HTR-8/SVneo (cell line): ENCODE results near the gene FAT1.

Experiments used
- DNase-seq: peaks from one replicate; pipeline ENCODE4 v3.0.0; 2011; ENCODE audit warnings: low spot score, mixed read lengths; ENCODE audit not compliant: insufficient read length
- FAIRE-seq: peaks from 2 replicates; lab custom pipeline; 2011; peaks lifted over from hg19 to GRCh38; lab: Jason Lieb, UNC

The FAT1 gene

GRCh38 chr4:186592966-186593586 is 130.6 kb downstream of the FAT1 start:
- DNase-seq (no peak), FAIRE-seq (no peak)

GRCh38 chr4:186592445-186592844 is 131.2 kb downstream of the FAT1 start:
- FAIRE-seq (no peak), DNase-seq (no peak)

- FAIRE-seq, result no peak
These were observed 132.0 kb downstream of the FAT1 start for GRCh38 chr4:186591651-186592050.

GRCh38 chr4:186588503-186588902 is 135.2 kb downstream of the FAT1 start:
- DNase-seq (no peak), FAIRE-seq (no peak)

More at GRCh38 chr4:186591651-186592050, 132.0 kb downstream of the FAT1 start:
- no peak for DNase-seq

GRCh38 chr4:186587416-186588018 is 136.1 kb downstream of the FAT1 start:
- DNase-seq (peak; percentile 61), FAIRE-seq (peak; percentile 74)

- DNase-seq (no peak), FAIRE-seq (no peak)
These were observed 137.5 kb downstream of the FAT1 start for GRCh38 chr4:186586205-186586604.

- DNase-seq (no peak), FAIRE-seq (no peak)
These were observed 138.7 kb downstream of the FAT1 start for GRCh38 chr4:186584912-186585311.

- FAIRE-seq (no peak), DNase-seq (no peak)
These were observed 142.2 kb downstream of the FAT1 start for GRCh38 chr4:186581421-186581820.

GRCh38 chr4:186580669-186581068 is 143.0 kb downstream of the FAT1 start:
- no peak for DNase-seq
- FAIRE-seq, result peak; percentile 33

GRCh38 chr4:186570193-186570996 is 153.3 kb downstream of the FAT1 start:
- DNase-seq, result no peak

GRCh38 chr4:186569533-186570192 is 154.0 kb downstream of the FAT1 start:
- FAIRE-seq (no peak), DNase-seq (no peak)

More at GRCh38 chr4:186570193-186570996, 153.3 kb downstream of the FAT1 start:
- no peak for FAIRE-seq

GRCh38 chr4:186566068-186566467 is 157.6 kb downstream of the FAT1 start:
- FAIRE-seq, result no peak
- DNase-seq, result no peak

GRCh38 chr4:186563761-186564160 is 159.9 kb downstream of the FAT1 start:
- no peak for FAIRE-seq

GRCh38 chr4:186561748-186562147 is 161.9 kb downstream of the FAT1 start:
- DNase-seq, result no peak
- FAIRE-seq, result no peak

More at GRCh38 chr4:186563761-186564160, 159.9 kb downstream of the FAT1 start:
- DNase-seq, result no peak

GRCh38 chr4:186560647-186561046 is 163.0 kb downstream of the FAT1 start:
- FAIRE-seq, result no peak
- DNase-seq, result no peak

GRCh38 chr4:186557486-186557885 is 166.2 kb downstream of the FAT1 start:
- FAIRE-seq (no peak), DNase-seq (peak; percentile 39)

GRCh38 chr4:186557061-186557460 is 166.6 kb downstream of the FAT1 start:
- no peak for FAIRE-seq
- DNase-seq, result no peak

GRCh38 chr4:186554914-186555827 is 168.5 kb downstream of the FAT1 start, which contains the start of gene MTNR1A:
MTNR1A (minus strand) TSS chr4:186555567; CDS start chr4:186555365, 202 bp downstream.
- DNase-seq (no peak), FAIRE-seq (no peak)

GRCh38 chr4:186554539-186554913 is 169.1 kb downstream of the FAT1 start:
- FAIRE-seq (no peak), DNase-seq (no peak)

GRCh38 chr4:186553717-186554116 is 169.9 kb downstream of the FAT1 start:
- DNase-seq, result no peak
- no peak for FAIRE-seq
